ENCODE data around the gene PLN. TPM values are rescaled to one million over a fixed set of nuclear protein-coding genes. Genes with fewer than 3 reads are reported as not detected.

The PLN gene
- total RNA-seq, 1 experiment from 2014 or later = not detected

DNA sequence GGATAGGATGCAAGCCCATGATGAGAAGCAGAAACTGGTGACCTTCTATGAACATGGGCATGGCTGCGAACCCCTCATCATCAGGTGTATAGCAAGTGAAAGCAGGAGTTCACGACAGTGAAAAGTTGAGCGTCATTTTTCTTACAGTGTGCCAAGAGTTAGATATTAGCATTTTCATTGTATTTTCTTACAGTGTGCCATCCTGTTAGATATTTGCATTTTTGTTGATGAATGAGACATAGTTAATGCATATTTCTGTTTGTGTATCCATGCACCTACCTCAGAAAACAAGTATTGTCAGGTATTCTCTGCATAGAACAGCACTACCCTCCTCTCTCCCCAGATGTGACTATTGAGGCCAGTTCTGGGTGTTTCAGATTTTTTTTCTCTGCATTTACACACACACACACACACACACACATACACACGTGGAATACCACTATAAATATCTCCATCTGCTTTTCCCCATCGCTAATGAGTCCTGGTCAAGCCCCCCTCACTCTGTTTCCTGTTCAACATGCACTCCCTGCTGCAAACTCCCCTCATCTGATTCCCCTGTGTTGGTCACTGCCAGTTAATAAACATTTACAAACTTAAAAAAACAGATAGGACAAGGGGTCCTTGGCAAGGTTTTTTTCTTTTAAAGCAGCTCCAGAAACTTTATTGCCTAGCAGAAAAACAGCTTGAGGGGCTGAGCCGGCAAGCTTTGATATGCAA is 41.7 kb downstream of the PLN start:
- intact Hi-C loops (cut with micrococcal nuclease) = no loop called here
- Histone ChIP-seq H3K4me1 (ENCODE audit: insufficient read depth, low read length) (no peaks in the 10 kb centered on the region), H3K9ac (ENCODE audit: low read length) (no peak overlapping the region), H2AFZ (ENCODE audit: low read length) (no peak overlapping the region), H3K9me3 (ENCODE audit: low read length) (no peaks in the 10 kb centered on the region), H3K4me3 (ENCODE audit: low read length) (no peak overlapping the region), H3K36me3 (ENCODE audit: low read depth, low read length) (no peaks in the 10 kb centered on the region), H4K20me1 (ENCODE audit: low read length) (no peaks in the 10 kb centered on the region), H3K27ac (ENCODE audit: low read length) (no peak overlapping the region), H3F3A (ENCODE audit: low read length, unreplicated experiment) (no peaks in the 10 kb centered on the region), H3K79me2 (ENCODE audit: low read length) (no peaks in the 10 kb centered on the region), H3K9me2 (replicated peaks; ENCODE audit: low read length) (no peaks in the 10 kb centered on the region), H3K27me3 (ENCODE audit: low read length) (no peaks in the 10 kb centered on the region), H3K4me2 (ENCODE audit: low read length) (no peak overlapping the region)
- POLR2A ChIA-PET (ENCODE audit: unreplicated experiment) = no interaction called here
- TF ChIP-seq EZH2 (IDR thresholded peaks at IDR 0.05; ENCODE audit: low read length, unreplicated experiment) (no peak), EZH2phosphoT487 (IDR thresholded peaks at IDR 0.05; ENCODE audit: borderline replicate concordance, low read length) (no peak)
- TF ChIP-seq, protein P1, sequence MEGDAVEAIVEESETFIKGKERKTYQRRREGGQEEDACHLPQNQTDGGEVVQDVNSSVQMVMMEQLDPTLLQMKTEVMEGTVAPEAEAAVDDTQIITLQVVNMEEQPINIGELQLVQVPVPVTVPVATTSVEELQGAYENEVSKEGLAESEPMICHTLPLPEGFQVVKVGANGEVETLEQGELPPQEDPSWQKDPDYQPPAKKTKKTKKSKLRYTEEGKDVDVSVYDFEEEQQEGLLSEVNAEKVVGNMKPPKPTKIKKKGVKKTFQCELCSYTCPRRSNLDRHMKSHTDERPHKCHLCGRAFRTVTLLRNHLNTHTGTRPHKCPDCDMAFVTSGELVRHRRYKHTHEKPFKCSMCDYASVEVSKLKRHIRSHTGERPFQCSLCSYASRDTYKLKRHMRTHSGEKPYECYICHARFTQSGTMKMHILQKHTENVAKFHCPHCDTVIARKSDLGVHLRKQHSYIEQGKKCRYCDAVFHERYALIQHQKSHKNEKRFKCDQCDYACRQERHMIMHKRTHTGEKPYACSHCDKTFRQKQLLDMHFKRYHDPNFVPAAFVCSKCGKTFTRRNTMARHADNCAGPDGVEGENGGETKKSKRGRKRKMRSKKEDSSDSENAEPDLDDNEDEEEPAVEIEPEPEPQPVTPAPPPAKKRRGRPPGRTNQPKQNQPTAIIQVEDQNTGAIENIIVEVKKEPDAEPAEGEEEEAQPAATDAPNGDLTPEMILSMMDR (conservative IDR thresholded peaks at IDR 0.05; ENCODE audit: low read depth, low read length) = no peak
- no peak for DNase-seq
- CTCF ChIA-PET = no interaction called here
- BruUV-seq (replicated peaks) = no TSS peak
- ATAC-seq = no peak

DNA sequence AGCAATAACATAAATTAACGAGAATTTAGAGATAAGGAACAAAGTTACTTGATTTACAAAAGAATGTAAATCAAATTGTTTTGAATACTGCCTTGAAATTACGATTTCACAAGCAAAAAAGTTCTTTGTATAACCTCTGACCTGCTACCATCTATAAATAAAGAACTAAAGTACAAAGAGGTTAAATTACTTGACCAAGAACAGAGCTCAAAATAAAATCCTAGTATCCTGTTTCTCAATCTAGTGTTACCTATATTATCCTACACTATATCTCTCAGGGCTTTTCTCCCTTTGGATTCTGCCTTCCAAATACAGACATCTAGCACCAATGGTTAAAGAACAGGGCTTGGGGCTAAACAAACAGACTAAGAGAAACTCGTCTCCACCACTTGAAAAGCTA is 43.8 kb downstream of the PLN start:
- Histone ChIP-seq H3K9ac (ENCODE audit: low read length) (no peak overlapping the region), H3K27ac (ENCODE audit: low read length) (no peak overlapping the region)
- TF ChIP-seq EZH2 (IDR thresholded peaks at IDR 0.05; ENCODE audit: low read length, unreplicated experiment) (no peak), EZH2phosphoT487 (IDR thresholded peaks at IDR 0.05; ENCODE audit: borderline replicate concordance, low read length) (no peak)
- TF ChIP-seq, protein P1 (conservative IDR thresholded peaks at IDR 0.05; ENCODE audit: low read depth, low read length) = no peak

DNA sequence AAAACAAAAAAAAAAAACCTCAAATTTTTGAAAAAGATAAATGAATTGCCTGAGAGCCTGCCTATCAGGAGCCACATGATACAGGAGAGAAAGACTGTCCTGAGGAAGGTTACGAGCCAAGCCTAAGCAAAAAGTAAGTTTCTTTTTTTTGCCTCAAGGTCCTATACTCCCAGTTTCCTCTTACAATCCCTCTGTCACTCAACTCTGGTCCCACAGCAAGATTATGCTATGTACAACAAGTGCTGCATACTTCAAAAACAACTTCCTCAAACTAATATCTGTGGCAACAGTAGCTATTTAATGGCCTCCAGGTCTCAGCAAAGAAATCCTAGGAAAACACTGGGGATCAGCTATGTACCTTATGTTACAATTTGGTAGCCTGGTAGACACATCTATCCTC is 46.8 kb downstream of the PLN start:
- ChIA-PET CTCF (no interaction called here), POLR2A (ENCODE audit: unreplicated experiment) (no interaction called here)
- H3K79me2 ChIP-seq (ENCODE audit: low read length) = no peaks in the 10 kb centered on the region
- BruUV-seq (replicated peaks) = no TSS peak
- TF ChIP-seq EZH2phosphoT487 (IDR thresholded peaks at IDR 0.05; ENCODE audit: borderline replicate concordance, low read length) = no peak
- TF ChIP-seq EZH2 (IDR thresholded peaks at IDR 0.05; ENCODE audit: low read length, unreplicated experiment) = no peak
- TF ChIP-seq, protein P1 (conservative IDR thresholded peaks at IDR 0.05; ENCODE audit: low read depth, low read length) = no peak
- no peaks in the 10 kb centered on the region for H3K36me3 ChIP-seq (ENCODE audit: low read depth, low read length)
- H2AFZ ChIP-seq (ENCODE audit: low read length) = no peak overlapping the region
- H3K9me3 ChIP-seq (ENCODE audit: low read length) = no peaks in the 10 kb centered on the region
- no peaks in the 10 kb centered on the region for H3K4me1 ChIP-seq (ENCODE audit: insufficient read depth, low read length)
- H3K9me2 ChIP-seq (replicated peaks; ENCODE audit: low read length) = no peaks in the 10 kb centered on the region
- no peak overlapping the region for H3K4me2 ChIP-seq (ENCODE audit: low read length)
- no peaks in the 10 kb centered on the region for H3F3A ChIP-seq (ENCODE audit: low read length, unreplicated experiment)
- no peak overlapping the region for H3K4me3 ChIP-seq (ENCODE audit: low read length)
- intact Hi-C loops (cut with micrococcal nuclease) = no loop called here
- H3K9ac ChIP-seq (ENCODE audit: low read length) = no peak overlapping the region
- no peaks in the 10 kb centered on the region for H4K20me1 ChIP-seq (ENCODE audit: low read length)
- DNase-seq = no peak
- ATAC-seq = no peak
- H3K27me3 ChIP-seq (ENCODE audit: low read length) = no peaks in the 10 kb centered on the region
- H3K27ac ChIP-seq (ENCODE audit: low read length) = no peak overlapping the region

More for the DNA sequence above, 43.8 kb downstream of the PLN start:
- H3K36me3 ChIP-seq (ENCODE audit: low read depth, low read length) = no peaks in the 10 kb centered on the region
- no peak overlapping the region for H2AFZ ChIP-seq (ENCODE audit: low read length)
- no peaks in the 10 kb centered on the region for H3K9me2 ChIP-seq (replicated peaks; ENCODE audit: low read length)
- POLR2A ChIA-PET (ENCODE audit: unreplicated experiment) = no interaction called here
- no peaks in the 10 kb centered on the region for H4K20me1 ChIP-seq (ENCODE audit: low read length)
- H3K4me3 ChIP-seq (ENCODE audit: low read length) = no peak overlapping the region
- DNase-seq = no peak
- no peaks in the 10 kb centered on the region for H3K4me1 ChIP-seq (ENCODE audit: insufficient read depth, low read length)
- no peaks in the 10 kb centered on the region for H3F3A ChIP-seq (ENCODE audit: low read length, unreplicated experiment)
- no peaks in the 10 kb centered on the region for H3K79me2 ChIP-seq (ENCODE audit: low read length)
- intact Hi-C loops (cut with micrococcal nuclease) = no loop called here
- H3K4me2 ChIP-seq (ENCODE audit: low read length) = no peak overlapping the region
- H3K27me3 ChIP-seq (ENCODE audit: low read length) = no peaks in the 10 kb centered on the region
- CTCF ChIA-PET = no interaction called here
- no TSS peak for BruUV-seq (replicated peaks)
- no peaks in the 10 kb centered on the region for H3K9me3 ChIP-seq (ENCODE audit: low read length)
- ATAC-seq = no peak
